Activated CD8-positive, alpha-beta T cell treated with anti-CD3 and anti-CD28 coated beads, Interleukin-2, amount 10 ng/mL, durations not matched to agents 7 days and 5 days (primary cell): ENCODE measurements around the gene TRIM10. TPM values are rescaled to one million over a fixed set of nuclear protein-coding genes. Genes with fewer than 3 reads are reported as not detected.

ENCODE experiments used
- ATAC-seq: fragments of 150-1000 bp; cut with Tn5 transposase; one replicate; pipeline ENCODE4 v1.10.0; 2021; ENCODE audit warnings: moderate library complexity
- CTCF ChIA-PET: fragments of 350-600 bp; sonication (Branson Sonifier 250); formaldehyde crosslinking; loops from one replicate; lab custom pipeline; 2021; ENCODE audit warnings: antibody characterized with exemption; lab: Charles Lee
- POLR2A ChIA-PET: fragments of 350-600 bp; sonication (Branson Sonifier 250); formaldehyde crosslinking; loops from one replicate; lab custom pipeline; 2021; ENCODE audit warnings: antibody characterized with exemption; lab: Charles Lee
- DNase-seq: peaks from one replicate; pipeline ENCODE4 v3.0.0-alpha.2; 2020
- H3K27ac Mint-ChIP-seq: one replicate; pipeline ENCODE4 v1.8.0; 2021; ENCODE audit warnings: mild to moderate bottlenecking, mixed read lengths
- H3K27me3 Mint-ChIP-seq: one replicate; pipeline ENCODE4 v1.8.0; 2021; ENCODE audit warnings: low read depth, mixed read lengths
- H3K36me3 Mint-ChIP-seq: one replicate; pipeline ENCODE4 v1.8.0; 2021; ENCODE audit warnings: low read depth, mixed read lengths
- H3K4me1 Mint-ChIP-seq: one replicate; pipeline ENCODE4 v1.8.0; 2021; ENCODE audit warnings: low read depth, mixed read lengths
- H3K4me3 Mint-ChIP-seq: one replicate; pipeline ENCODE4 v1.8.0; 2021; ENCODE audit warnings: mild to moderate bottlenecking, mixed read lengths
- H3K9me3 Mint-ChIP-seq: one replicate; pipeline ENCODE4 v1.8.0; 2022; ENCODE audit warnings: mixed read lengths; ENCODE audit not compliant: insufficient read depth
- total RNA-seq, 2 experiments: library from RNA; stranded (reverse); gene quantifications; one replicate each; pipeline ENCODE4 v1.2.3, GENCODE V29; 2021

TRIM10 gene
- total RNA-seq, 2 experiments from 2014 or later = not detected

GRCh38 chr6:30116724-30117123 lies 44.3 kb downstream of the TRIM10 start:
- H3K4me1 Mint-ChIP-seq = no peaks in the 10 kb centered on the region
- ChIA-PET POLR2A (no interaction called here), CTCF (interaction anchor here (1.0 to 4.9 kb wide), 2 partner anchors 13 to 16 kb away, joined by 4 to 25 read pairs; no protein-coding TSS in a partner anchor)
- H3K9me3 Mint-ChIP-seq = no peaks in the 10 kb centered on the region
- H3K4me3 Mint-ChIP-seq = no peak overlapping the region
- H3K36me3 Mint-ChIP-seq = no peaks in the 10 kb centered on the region
- no peak overlapping the region for H3K27ac Mint-ChIP-seq
- ATAC-seq (no peak), DNase-seq (no peak)
- peaks cover 45% of the 10 kb centered on the region for H3K27me3 Mint-ChIP-seq

- CTCF ChIA-PET = interaction anchor here (1.5 to 4.9 kb wide), 2 partner anchors 11 to 18 kb away, joined by 3 to 25 read pairs; no protein-coding TSS in a partner anchor
- Mint-ChIP-seq H3K9me3 (no peaks in the 10 kb centered on the region), H3K4me3 (no peak overlapping the region), H3K27me3 (peaks cover 49% of the 10 kb centered on the region), H3K4me1 (no peaks in the 10 kb centered on the region), H3K27ac (no peak overlapping the region), H3K36me3 (no peaks in the 10 kb centered on the region)
- ATAC-seq = no peak
- POLR2A ChIA-PET = no interaction called here
- DNase-seq = no peak
Observed at GRCh38 chr6:30113841-30114240, 47.2 kb downstream of the TRIM10 start.

- Mint-ChIP-seq H3K4me1 (no peaks in the 10 kb centered on the region), H3K27ac (no peak within 1 kb of the TSS), H3K36me3 (no peaks in the 10 kb centered on the region), H3K27me3 (peaks cover 51% of the 10 kb centered on the region), H3K9me3 (no peaks in the 10 kb centered on the region), H3K4me3 (no peak within 1 kb of the TSS)
- CTCF ChIA-PET = interaction anchor here (4.9 kb wide), 1 partner anchor 19 kb away, joined by 25 read pairs; no protein-coding TSS in a partner anchor
- ATAC-seq (no peak), DNase-seq (no peak)
- POLR2A ChIA-PET = interaction anchor here (1.0 kb wide), 1 partner anchor 13 kb away, joined by 3 read pairs; no protein-coding TSS in a partner anchor
Observed at GRCh38 chr6:30113003-30113759, 47.8 kb downstream of the TRIM10 start, which contains the start of gene TRIM31. Gene TRIM31 (minus strand): TSS chr6:30113090. CDS start chr6:30112805, 285 bp downstream.

- no peak overlapping the region for H3K27ac Mint-ChIP-seq
- ATAC-seq (no peak), DNase-seq (no peak)
Observed at GRCh38 chr6:30112402-30112994, 48.5 kb downstream of the TRIM10 start.

GRCh38 chr6:30111266-30111856 lies 49.6 kb downstream of the TRIM10 start:
- CTCF ChIA-PET = interaction anchor here (1.4 kb wide), 1 partner anchor 20 kb away, joined by 5 read pairs; no protein-coding TSS in a partner anchor
- POLR2A ChIA-PET = no interaction called here
- no peak overlapping the region for H3K27ac Mint-ChIP-seq
- no peaks in the 10 kb centered on the region for H3K36me3 Mint-ChIP-seq
- peaks cover 58% of the 10 kb centered on the region for H3K27me3 Mint-ChIP-seq
- no peaks in the 10 kb centered on the region for H3K9me3 Mint-ChIP-seq
- ATAC-seq = no peak
- no peak for DNase-seq
- H3K4me1 Mint-ChIP-seq = no peaks in the 10 kb centered on the region
- no peak overlapping the region for H3K4me3 Mint-ChIP-seq

More at GRCh38 chr6:30112402-30112994, 48.5 kb downstream of the TRIM10 start:
- no peaks in the 10 kb centered on the region for H3K36me3 Mint-ChIP-seq
- H3K27me3 Mint-ChIP-seq = peaks cover 53% of the 10 kb centered on the region
- POLR2A ChIA-PET = interaction anchor here (1.0 kb wide), 1 partner anchor 14 kb away, joined by 3 read pairs; no protein-coding TSS in a partner anchor
- CTCF ChIA-PET = interaction anchor here (1.0 to 4.9 kb wide), 2 partner anchors 9 to 20 kb away, joined by 3 to 25 read pairs; no protein-coding TSS in a partner anchor
- no peaks in the 10 kb centered on the region for H3K4me1 Mint-ChIP-seq
- no peak overlapping the region for H3K4me3 Mint-ChIP-seq
- no peaks in the 10 kb centered on the region for H3K9me3 Mint-ChIP-seq

GRCh38 chr6:30104661-30105060 lies 56.4 kb downstream of the TRIM10 start:
- H3K36me3 Mint-ChIP-seq = no peaks in the 10 kb centered on the region
- H3K4me3 Mint-ChIP-seq = no peak overlapping the region
- H3K4me1 Mint-ChIP-seq = peaks cover 33% of the 10 kb centered on the region
- peaks cover 57% of the 10 kb centered on the region for H3K27me3 Mint-ChIP-seq
- ATAC-seq = no peak
- H3K27ac Mint-ChIP-seq = no peak overlapping the region
- ChIA-PET POLR2A (interaction anchor here (1.9 kb wide), 1 partner anchor 38 kb away, joined by 6 read pairs; the partner anchor contains the start of gene PPP1R11), CTCF (interaction anchor here (1.0 to 5.6 kb wide), 12 partner anchors 10 to 115 kb away, joined by 4 to 248 read pairs (median 16); partner anchors contain the start of genes POLR1H and TRIM40)
- DNase-seq = no peak
- H3K9me3 Mint-ChIP-seq = no peaks in the 10 kb centered on the region

GRCh38 chr6:30103872-30104179 lies 57.2 kb downstream of the TRIM10 start:
- ChIA-PET CTCF (interaction anchor here (0.6 to 5.6 kb wide), 35 partner anchors 10 to 347 kb away, joined by 3 to 248 read pairs (median 7); partner anchors contain the start of genes POLR1H, PPP1R11, TRIM26 and TRIM40), POLR2A (interaction anchor here (0.9 to 1.9 kb wide), 4 partner anchors 9 to 110 kb away, joined by 4 to 10 read pairs (median 7); partner anchors contain the start of genes PPP1R11 and TRIM26)
- ATAC-seq (no peak), DNase-seq (no peak)
- no peak overlapping the region for H3K27ac Mint-ChIP-seq
- peaks cover 33% of the 10 kb centered on the region for H3K4me1 Mint-ChIP-seq
- H3K36me3 Mint-ChIP-seq = no peaks in the 10 kb centered on the region
- peak overlapping the region; percentile 79 for H3K4me3 Mint-ChIP-seq
- no peaks in the 10 kb centered on the region for H3K9me3 Mint-ChIP-seq
- peaks cover 61% of the 10 kb centered on the region for H3K27me3 Mint-ChIP-seq

GRCh38 chr6:30102970-30103871 lies 57.8 kb downstream of the TRIM10 start:
- Mint-ChIP-seq H3K27ac (no peak overlapping the region), H3K4me1 (peaks cover 36% of the 10 kb centered on the region), H3K36me3 (no peaks in the 10 kb centered on the region), H3K9me3 (no peaks in the 10 kb centered on the region), H3K4me3 (peak overlapping the region; percentile 79), H3K27me3 (peaks cover 62% of the 10 kb centered on the region)
- peak; percentile 83 for ATAC-seq
- peak; percentile 90 for DNase-seq
- ChIA-PET POLR2A (interaction anchor here (0.6 to 1.9 kb wide), 6 partner anchors 8 to 111 kb away, joined by 3 to 10 read pairs (median 6); partner anchors contain the start of genes POLR1H, PPP1R11 and TRIM26), CTCF (interaction anchor here (0.6 to 5.6 kb wide), 42 partner anchors 9 to 826 kb away, joined by 3 to 248 read pairs (median 5); partner anchors contain the start of genes POLR1H, PPP1R11, TRIM26 and TRIM40)

GRCh38 chr6:30102414-30102969 lies 58.5 kb downstream of the TRIM10 start:
- ATAC-seq (peak; percentile 20), DNase-seq (no peak)
- ChIA-PET POLR2A (interaction anchor here (1.4 kb wide), 2 partner anchors 36 to 42 kb away, joined by 5 to 7 read pairs; partner anchors contain the start of genes POLR1H and PPP1R11), CTCF (interaction anchor here (0.6 to 5.6 kb wide), 35 partner anchors 8 to 826 kb away, joined by 3 to 248 read pairs (median 7); partner anchors contain the start of genes POLR1H, PPP1R11, TRIM26 and TRIM40)
- Mint-ChIP-seq H3K4me3 (peak overlapping the region; percentile 79), H3K27me3 (peaks cover 62% of the 10 kb centered on the region), H3K9me3 (no peaks in the 10 kb centered on the region), H3K36me3 (no peaks in the 10 kb centered on the region), H3K4me1 (peaks cover 42% of the 10 kb centered on the region), H3K27ac (no peak overlapping the region)
